Left ventricle myocardium inferior (tissue), 1 donor: Measurements from ENCODE around the gene KRT16. TPM values are rescaled to one million over a fixed set of nuclear protein-coding genes. Genes with fewer than 3 reads are reported as not detected.
A peak's percentile ranks its signal among the peaks of the same experiment; 100 is the strongest.

ENCODE experiments used
- DNase-seq: peaks from one replicate; pipeline ENCODE4 v3.0.0-alpha.2; 2020
- H3K27ac ChIP-seq: fragments of 200-600 bp; replicated peaks from 2 replicates; pipeline ENCODE4 v1.8.0; 2021
- H3K27me3 ChIP-seq: fragments of 200-600 bp; 2 replicates; pipeline ENCODE4 v1.8.0; 2021; ENCODE audit warnings: low read depth
- H3K36me3 ChIP-seq: fragments of 200-600 bp; 2 replicates; pipeline ENCODE4 v1.8.0; 2021
- H3K4me1 ChIP-seq: fragments of 200-600 bp; 2 replicates; pipeline ENCODE4 v1.8.0; 2021
- H3K4me3 ChIP-seq: fragments of 200-600 bp; 2 replicates; pipeline ENCODE4 v1.8.0; 2021; ENCODE audit warnings: mild to moderate bottlenecking, moderate library complexity
- H3K9me3 ChIP-seq: fragments of 200-600 bp; replicated peaks from 2 replicates; pipeline ENCODE4 v1.8.0; 2021
- CTCF ChIP-seq: fragments of 200-600 bp; IDR thresholded peaks from 2 replicates; pipeline ENCODE4 v1.8.0; 2021; ENCODE audit warnings: antibody characterized with exemption, mild to moderate bottlenecking, borderline replicate concordance
- intact Hi-C: fragments of 100-400 bp; cut with micrococcal nuclease; formaldehyde crosslinking; loops from one replicate; pipeline ENCODE4 v1.11.0; 2022
- total RNA-seq: library from RNA; stranded (reverse); fragmentation: NEBNext Ultra II Directional; extraction: Animal tissue kit (Norgen Biotek cat#: 25700); gene quantifications from one replicate; pipeline ENCODE4 v1.2.1, GENCODE V29; 2021
- donor health status: DM: no; HTN: yes; CAD: no; lungs with severe emphysema.

KRT16 gene
- total RNA-seq, 1 donor from 2014 or later = not detected

GRCh38 chr17:41639492-41640473 is 27.2 kb upstream of the KRT16 start:
- no peaks in the 10 kb centered on the region for H3K9me3 ChIP-seq
- TF ChIP-seq CTCF = no peak
- H3K27ac ChIP-seq = no peak overlapping the region
- H3K4me1 ChIP-seq = peaks cover 11% of the 10 kb centered on the region
- no peak for DNase-seq
- H3K27me3 ChIP-seq = peaks cover 12% of the 10 kb centered on the region
- H3K4me3 ChIP-seq = no peak overlapping the region
- no peaks in the 10 kb centered on the region for H3K36me3 ChIP-seq
- intact Hi-C loops = loop anchor here (10.0 kb wide), 1 partner anchor 65 kb away; the partner anchor contains the start of gene KRT9

GRCh38 chr17:41638941-41639340 is 26.4 kb upstream of the KRT16 start:
- H3K4me3 ChIP-seq = no peak overlapping the region
- H3K4me1 ChIP-seq = peaks cover 12% of the 10 kb centered on the region
- H3K36me3 ChIP-seq = no peaks in the 10 kb centered on the region
- peaks cover 12% of the 10 kb centered on the region for H3K27me3 ChIP-seq
- no peak for TF ChIP-seq CTCF
- intact Hi-C loops = no loop called here
- no peaks in the 10 kb centered on the region for H3K9me3 ChIP-seq
- no peak for DNase-seq
- no peak overlapping the region for H3K27ac ChIP-seq

- H3K4me3 ChIP-seq = no peak overlapping the region
- intact Hi-C loops = no loop called here
- no peak for TF ChIP-seq CTCF
- H3K27me3 ChIP-seq = peaks cover 12% of the 10 kb centered on the region
- no peak for DNase-seq
- H3K9me3 ChIP-seq = no peaks in the 10 kb centered on the region
- peaks cover 12% of the 10 kb centered on the region for H3K4me1 ChIP-seq
- no peak overlapping the region for H3K27ac ChIP-seq
- H3K36me3 ChIP-seq = no peaks in the 10 kb centered on the region
These were observed 25.6 kb upstream of the KRT16 start for GRCh38 chr17:41638194-41638593.

GRCh38 chr17:41636652-41637051 is 24.1 kb upstream of the KRT16 start:
- no peak for DNase-seq
- Histone ChIP-seq H3K27me3 (peaks cover 16% of the 10 kb centered on the region), H3K4me3 (no peak overlapping the region), H3K27ac (no peak overlapping the region), H3K36me3 (no peaks in the 10 kb centered on the region), H3K4me1 (peaks cover 12% of the 10 kb centered on the region), H3K9me3 (no peaks in the 10 kb centered on the region)
- no peak for TF ChIP-seq CTCF
- intact Hi-C loops = no loop called here

GRCh38 chr17:41635121-41636097 is 22.8 kb upstream of the KRT16 start:
- Histone ChIP-seq H3K9me3 (no peaks in the 10 kb centered on the region), H3K27ac (no peak overlapping the region), H3K36me3 (no peaks in the 10 kb centered on the region), H3K27me3 (peaks cover 17% of the 10 kb centered on the region), H3K4me3 (peak overlapping the region; percentile 31), H3K4me1 (peaks cover 12% of the 10 kb centered on the region)
- peak; percentile 51 for DNase-seq
- TF ChIP-seq CTCF = no peak
- intact Hi-C loops = no loop called here
